Hepatocyte (in vitro differentiated cells): Measurements from ENCODE around the gene KIAA0319L.

Experiments used
- EZH2phosphoT487 ChIP-seq: fragments of 200-600 bp; sonication (generic); IDR thresholded peaks from one replicate; pipeline ENCODE4 v1.6.1; 2018; ENCODE audit warnings: antibody characterized with exemption, mild to moderate bottlenecking, low read depth, moderate library complexity; ENCODE audit not compliant: unreplicated experiment, severe bottlenecking
- TF ChIP-seq, protein P1 (sequence below): fragments of 200-600 bp; sonication (generic); IDR thresholded peaks from 2 replicates; pipeline ENCODE4 v1.5.1; 2016; ENCODE audit warnings: antibody characterized with exemption, mild to moderate bottlenecking; ENCODE audit not compliant: poor library complexity

DNA sequence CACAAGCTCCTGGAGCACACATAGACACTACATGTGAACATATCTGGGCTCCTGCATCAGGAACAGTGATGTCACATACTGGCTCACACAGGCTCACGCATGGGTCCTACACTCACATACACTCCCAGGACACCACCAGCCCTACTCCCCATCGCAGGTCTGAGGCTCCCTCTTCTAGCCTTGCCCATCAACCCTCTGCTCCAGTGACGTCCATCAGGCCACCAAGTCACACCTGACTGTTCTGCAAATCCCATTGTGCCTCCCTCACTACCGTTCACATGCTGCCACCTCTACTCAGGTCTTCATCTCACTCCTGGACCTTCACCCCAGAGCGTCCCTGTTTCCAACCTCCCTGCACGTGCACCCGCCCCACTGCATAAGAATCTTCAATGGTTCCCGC is 34.0 kb upstream of the KIAA0319L start:
- TF ChIP-seq, protein P1, sequence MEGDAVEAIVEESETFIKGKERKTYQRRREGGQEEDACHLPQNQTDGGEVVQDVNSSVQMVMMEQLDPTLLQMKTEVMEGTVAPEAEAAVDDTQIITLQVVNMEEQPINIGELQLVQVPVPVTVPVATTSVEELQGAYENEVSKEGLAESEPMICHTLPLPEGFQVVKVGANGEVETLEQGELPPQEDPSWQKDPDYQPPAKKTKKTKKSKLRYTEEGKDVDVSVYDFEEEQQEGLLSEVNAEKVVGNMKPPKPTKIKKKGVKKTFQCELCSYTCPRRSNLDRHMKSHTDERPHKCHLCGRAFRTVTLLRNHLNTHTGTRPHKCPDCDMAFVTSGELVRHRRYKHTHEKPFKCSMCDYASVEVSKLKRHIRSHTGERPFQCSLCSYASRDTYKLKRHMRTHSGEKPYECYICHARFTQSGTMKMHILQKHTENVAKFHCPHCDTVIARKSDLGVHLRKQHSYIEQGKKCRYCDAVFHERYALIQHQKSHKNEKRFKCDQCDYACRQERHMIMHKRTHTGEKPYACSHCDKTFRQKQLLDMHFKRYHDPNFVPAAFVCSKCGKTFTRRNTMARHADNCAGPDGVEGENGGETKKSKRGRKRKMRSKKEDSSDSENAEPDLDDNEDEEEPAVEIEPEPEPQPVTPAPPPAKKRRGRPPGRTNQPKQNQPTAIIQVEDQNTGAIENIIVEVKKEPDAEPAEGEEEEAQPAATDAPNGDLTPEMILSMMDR = no peak
- TF ChIP-seq EZH2phosphoT487 = no peak
